Thyroid gland (tissue), 4 donors: ENCODE data around the gene NRAS. TPM values are rescaled to one million over a fixed set of nuclear protein-coding genes. Genes with fewer than 3 reads are reported as not detected.

Experiments used
- DNase-seq, 2 donors: peaks; one replicate each; pipeline ENCODE4 v3.0.0-alpha.2; 2019
- H3K27ac ChIP-seq, 3 donors: fragments of 200-600 bp; sonication (generic); 1 replicate in 2 of 3; 2 replicates in 1 of 3; pipeline ENCODE4 v1.5.1; 2016 to 2019; ENCODE audit warnings: mild to moderate bottlenecking in 1 of 3, moderate library complexity in 1 of 3
- H3K27me3 ChIP-seq: fragments of 200-600 bp; sonication (generic); one replicate; pipeline ENCODE4 v1.5.1; 2019
- H3K36me3 ChIP-seq, 2 donors: fragments of 200-600 bp; sonication (generic); one replicate each; pipeline ENCODE4 v1.5.1; 2016 to 2019
- H3K4me1 ChIP-seq, 2 donors: fragments of 200-600 bp; sonication (generic); one replicate each; pipeline ENCODE4 v1.5.1; 2017 to 2019
- H3K4me3 ChIP-seq, 3 donors: fragments of 200-600 bp; sonication (generic); replicated peaks in 1 of 3; 1 replicate in 2 of 3; 2 replicates in 1 of 3; pipeline ENCODE4 v1.5.1; 2016; ENCODE audit warnings: mild to moderate bottlenecking in 1 of 3
- H3K9me3 ChIP-seq: fragments of 200-600 bp; sonication (generic); one replicate; pipeline ENCODE4 v1.5.1; 2017
- CTCF ChIP-seq, 6 experiments: fragments of 200-600 bp in 3 of 6; fragments of 450-650 bp in 3 of 6; sonication (generic) in 3 of 6; IDR thresholded peaks; one replicate each; pipeline ENCODE4 v1.5.1; 2016 to 2019; ENCODE audit warnings: antibody characterized with exemption in 6 of 6, mild to moderate bottlenecking in 2 of 6, inconsistent platforms in 1 of 6, moderate library complexity in 1 of 6
- POLR2A ChIP-seq, 2 donors: fragments of 450-650 bp; IDR thresholded peaks; one replicate each; pipeline ENCODE4 v1.6.1; 2017; ENCODE audit warnings: antibody characterized with exemption in 2 of 2, mild to moderate bottlenecking in 2 of 2, moderate library complexity in 1 of 2
- WGBS, 2 donors: methylation state at CpG; one replicate each; pipeline ENCODE4 v1.1.5; 2017; 5-methylcytosine and 5-hydroxymethylcytosine counted together
- intact Hi-C: fragments of 100-400 bp; cut with DNase I; formaldehyde crosslinking; loops from one replicate; pipeline ENCODE4 v1.15.1; 2023
- total RNA-seq, 4 donors: library from RNA; depleted of rRNA; stranded (reverse); fragments of >200 nt; gene quantifications; one replicate each; pipeline ENCODE4 v1.2.3, GENCODE V29; 2016

NRAS gene
- total RNA-seq, 4 donors from 2014 or later = 27.6 to 39.0 (median 31.0) TPM

- Histone ChIP-seq H3K4me3 (no peak overlapping the region), H3K36me3 (peaks cover 10 to 21% of the 10 kb centered on the region in 2 donors), H3K9me3 (no peaks in the 10 kb centered on the region), H3K4me1 (no peaks in the 10 kb centered on the region), H3K27me3 (no peaks in the 10 kb centered on the region), H3K27ac (no peak overlapping the region)
- no peak for TF ChIP-seq POLR2A (IDR thresholded peaks at IDR 0.05)
- TF ChIP-seq CTCF (IDR thresholded peaks at IDR 0.05) = no peak
- DNase-seq = no peak
- WGBS, 2 donors = 86 to 100% methylated on average over 1 of the region's 1 CpG
- intact Hi-C loops = no loop called here
Observed at GRCh38 chr1:114703242-114703641, 13.3 kb downstream of the NRAS start.

GRCh38 chr1:114702737-114703136 lies 13.8 kb downstream of the NRAS start:
- Histone ChIP-seq H3K4me1 (no peaks in the 10 kb centered on the region), H3K36me3 (peaks cover 5 to 16% of the 10 kb centered on the region in 2 donors), H3K27ac (no peak overlapping the region), H3K9me3 (no peaks in the 10 kb centered on the region), H3K27me3 (no peaks in the 10 kb centered on the region), H3K4me3 (no peak overlapping the region)
- TF ChIP-seq CTCF (IDR thresholded peaks at IDR 0.05) (no peak), POLR2A (IDR thresholded peaks at IDR 0.05) (no peak)
- no peak for DNase-seq
- WGBS, 2 donors = 91 to 93% methylated on average over 5 of the region's 5 CpGs
- intact Hi-C loops = no loop called here

- 64 to 73% methylated on average over 2 of the region's 2 CpGs for WGBS, 2 donors
- TF ChIP-seq POLR2A (IDR thresholded peaks at IDR 0.05) = no peak
- no peak for TF ChIP-seq CTCF (IDR thresholded peaks at IDR 0.05)
- Histone ChIP-seq H3K4me3 (no peak overlapping the region), H3K4me1 (no peaks in the 10 kb centered on the region), H3K36me3 (peaks cover 0 to 8% of the 10 kb centered on the region in 2 donors), H3K9me3 (no peaks in the 10 kb centered on the region), H3K27ac (no peak overlapping the region), H3K27me3 (no peaks in the 10 kb centered on the region)
- DNase-seq = no peak
- intact Hi-C loops = no loop called here
Observed at GRCh38 chr1:114701931-114702330, 14.6 kb downstream of the NRAS start.

GRCh38 chr1:114700036-114700600 lies 16.5 kb downstream of the NRAS start:
- H3K27me3 ChIP-seq = no peaks in the 10 kb centered on the region
- intact Hi-C loops = no loop called here
- WGBS, 2 donors = 42 to 54% methylated on average over 4 of the region's 4 CpGs
- TF ChIP-seq POLR2A (IDR thresholded peaks at IDR 0.05) (no peak), CTCF (IDR thresholded peaks at IDR 0.05) (no peak)
- no peaks in the 10 kb centered on the region for H3K9me3 ChIP-seq
- H3K4me3 ChIP-seq = no peak overlapping the region
- no peaks in the 10 kb centered on the region for H3K4me1 ChIP-seq
- H3K36me3 ChIP-seq = no peaks in the 10 kb centered on the region
- H3K27ac ChIP-seq = no peak overlapping the region
- DNase-seq = no peak

GRCh38 chr1:114696810-114697209 lies 19.8 kb downstream of the NRAS start:
- Histone ChIP-seq H3K36me3 (no peaks in the 10 kb centered on the region), H3K9me3 (no peaks in the 10 kb centered on the region), H3K27me3 (no peaks in the 10 kb centered on the region), H3K27ac (no peak overlapping the region), H3K4me1 (no peaks in the 10 kb centered on the region), H3K4me3 (no peak overlapping the region)
- no peak for DNase-seq
- TF ChIP-seq CTCF (IDR thresholded peaks at IDR 0.05) = no peak
- no peak for TF ChIP-seq POLR2A (IDR thresholded peaks at IDR 0.05)
- intact Hi-C loops = no loop called here
